ENCODE measurements around the gene ESR2. TPM values are rescaled to one million over a fixed set of nuclear protein-coding genes. Genes with fewer than 3 reads are reported as not detected.

The ESR2 gene
- polyA plus RNA-seq, 1 of the 3 experiments (the other 2 are of a cell fraction), result 0.03 TPM

DNA sequence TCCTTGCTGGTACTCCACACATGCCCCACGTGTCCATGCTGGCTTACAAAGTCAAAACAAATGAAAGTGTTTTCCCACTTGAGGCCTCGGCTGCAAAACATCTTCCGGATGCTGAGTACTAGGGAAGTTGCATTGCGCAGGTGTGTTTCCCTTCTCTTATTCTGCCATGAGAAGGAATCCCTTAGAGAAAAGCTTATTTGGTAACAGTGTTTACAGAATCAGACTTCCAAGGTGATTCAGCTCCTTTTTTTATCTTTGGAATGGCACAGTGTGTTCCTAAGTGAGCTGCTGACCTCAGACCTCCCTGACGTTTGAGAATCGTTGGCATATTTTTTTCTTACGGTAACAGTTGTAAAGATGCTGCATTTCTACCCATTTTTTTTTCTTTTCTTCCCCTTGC, 211.3 kb downstream of the ESR2 start:
- H3K4me2 ChIP-seq, result no peak overlapping the region
- no peaks in the 10 kb centered on the region for H3K4me1 ChIP-seq (ENCODE audit: control insufficient read depth in 1 of 2, insufficient read depth in 2 of 2, low read depth in 1 of 2, low read length in 1 of 2)
- H3K36me3 ChIP-seq (replicated peaks in 1 of 2; ENCODE audit: control insufficient read depth in 1 of 2, insufficient read depth in 2 of 2, low read length in 1 of 2), result peaks cover 0 to 2% of the 10 kb centered on the region in 2 experiments
- no peaks in the 10 kb centered on the region for H3K27me3 ChIP-seq (ENCODE audit: insufficient read depth)
- no peaks in the 10 kb centered on the region for H3K9me2 ChIP-seq
- no peaks in the 10 kb centered on the region for H4K20me1 ChIP-seq (ENCODE audit: insufficient read depth)
- no peak overlapping the region for H2AFZ ChIP-seq (ENCODE audit: low read depth)
- no peak overlapping the region for H3K4me3 ChIP-seq (ENCODE audit: low read depth in 2 of 2, low read length in 1 of 2)
- WGBS (ENCODE audit: low lambda C conversion rate), result 89% methylated on average over 7 of the region's 7 CpGs
- no peak overlapping the region for H3K9ac ChIP-seq
- POLR2A ChIA-PET, result no interaction called here
- H3K9me3 ChIP-seq, result no peaks in the 10 kb centered on the region
- TF ChIP-seq MEF2A (IDR thresholded peaks at IDR 0.05; ENCODE audit: borderline replicate concordance, low read depth) (no peak), GATA2 (CRISPR knock-in tag; IDR thresholded peaks at IDR 0.05) (no peak), FOXJ3 (CRISPR knock-in tag; IDR thresholded peaks at IDR 0.05) (no peak), EZH2phosphoT487 (IDR thresholded peaks at IDR 0.05; ENCODE audit: borderline replicate concordance, low read depth) (no peak), POLR2AphosphoS5 (IDR thresholded peaks at IDR 0.05; ENCODE audit: low read depth, low read length) (no peak), JUND (IDR thresholded peaks at IDR 0.05) (no peak), EP300 (IDR thresholded peaks at IDR 0.05; ENCODE audit: borderline replicate concordance in 1 of 2, low read depth in 1 of 2, low read length in 1 of 2) (no peak), SMC3 (IDR thresholded peaks at IDR 0.05; ENCODE audit: low read depth, low read length) (no peak), GABPA (IDR thresholded peaks at IDR 0.05; ENCODE audit: low read depth) (no peak), ELF1 (IDR thresholded peaks at IDR 0.05) (no peak), RXRA (IDR thresholded peaks at IDR 0.05; ENCODE audit: borderline replicate concordance, low read depth) (no peak), NFIC (IDR thresholded peaks at IDR 0.05; ENCODE audit: borderline replicate concordance) (no peak)
- TF ChIP-seq, protein P1, sequence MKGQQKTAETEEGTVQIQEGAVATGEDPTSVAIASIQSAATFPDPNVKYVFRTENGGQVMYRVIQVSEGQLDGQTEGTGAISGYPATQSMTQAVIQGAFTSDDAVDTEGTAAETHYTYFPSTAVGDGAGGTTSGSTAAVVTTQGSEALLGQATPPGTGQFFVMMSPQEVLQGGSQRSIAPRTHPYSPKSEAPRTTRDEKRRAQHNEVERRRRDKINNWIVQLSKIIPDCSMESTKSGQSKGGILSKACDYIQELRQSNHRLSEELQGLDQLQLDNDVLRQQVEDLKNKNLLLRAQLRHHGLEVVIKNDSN (IDR thresholded peaks at IDR 0.05; ENCODE audit: borderline replicate concordance, low read depth), result no peak
- TF ChIP-seq, protein P2, sequence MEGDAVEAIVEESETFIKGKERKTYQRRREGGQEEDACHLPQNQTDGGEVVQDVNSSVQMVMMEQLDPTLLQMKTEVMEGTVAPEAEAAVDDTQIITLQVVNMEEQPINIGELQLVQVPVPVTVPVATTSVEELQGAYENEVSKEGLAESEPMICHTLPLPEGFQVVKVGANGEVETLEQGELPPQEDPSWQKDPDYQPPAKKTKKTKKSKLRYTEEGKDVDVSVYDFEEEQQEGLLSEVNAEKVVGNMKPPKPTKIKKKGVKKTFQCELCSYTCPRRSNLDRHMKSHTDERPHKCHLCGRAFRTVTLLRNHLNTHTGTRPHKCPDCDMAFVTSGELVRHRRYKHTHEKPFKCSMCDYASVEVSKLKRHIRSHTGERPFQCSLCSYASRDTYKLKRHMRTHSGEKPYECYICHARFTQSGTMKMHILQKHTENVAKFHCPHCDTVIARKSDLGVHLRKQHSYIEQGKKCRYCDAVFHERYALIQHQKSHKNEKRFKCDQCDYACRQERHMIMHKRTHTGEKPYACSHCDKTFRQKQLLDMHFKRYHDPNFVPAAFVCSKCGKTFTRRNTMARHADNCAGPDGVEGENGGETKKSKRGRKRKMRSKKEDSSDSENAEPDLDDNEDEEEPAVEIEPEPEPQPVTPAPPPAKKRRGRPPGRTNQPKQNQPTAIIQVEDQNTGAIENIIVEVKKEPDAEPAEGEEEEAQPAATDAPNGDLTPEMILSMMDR (IDR thresholded peaks at IDR 0.05), result no peak
- TF ChIP-seq, protein P3, sequence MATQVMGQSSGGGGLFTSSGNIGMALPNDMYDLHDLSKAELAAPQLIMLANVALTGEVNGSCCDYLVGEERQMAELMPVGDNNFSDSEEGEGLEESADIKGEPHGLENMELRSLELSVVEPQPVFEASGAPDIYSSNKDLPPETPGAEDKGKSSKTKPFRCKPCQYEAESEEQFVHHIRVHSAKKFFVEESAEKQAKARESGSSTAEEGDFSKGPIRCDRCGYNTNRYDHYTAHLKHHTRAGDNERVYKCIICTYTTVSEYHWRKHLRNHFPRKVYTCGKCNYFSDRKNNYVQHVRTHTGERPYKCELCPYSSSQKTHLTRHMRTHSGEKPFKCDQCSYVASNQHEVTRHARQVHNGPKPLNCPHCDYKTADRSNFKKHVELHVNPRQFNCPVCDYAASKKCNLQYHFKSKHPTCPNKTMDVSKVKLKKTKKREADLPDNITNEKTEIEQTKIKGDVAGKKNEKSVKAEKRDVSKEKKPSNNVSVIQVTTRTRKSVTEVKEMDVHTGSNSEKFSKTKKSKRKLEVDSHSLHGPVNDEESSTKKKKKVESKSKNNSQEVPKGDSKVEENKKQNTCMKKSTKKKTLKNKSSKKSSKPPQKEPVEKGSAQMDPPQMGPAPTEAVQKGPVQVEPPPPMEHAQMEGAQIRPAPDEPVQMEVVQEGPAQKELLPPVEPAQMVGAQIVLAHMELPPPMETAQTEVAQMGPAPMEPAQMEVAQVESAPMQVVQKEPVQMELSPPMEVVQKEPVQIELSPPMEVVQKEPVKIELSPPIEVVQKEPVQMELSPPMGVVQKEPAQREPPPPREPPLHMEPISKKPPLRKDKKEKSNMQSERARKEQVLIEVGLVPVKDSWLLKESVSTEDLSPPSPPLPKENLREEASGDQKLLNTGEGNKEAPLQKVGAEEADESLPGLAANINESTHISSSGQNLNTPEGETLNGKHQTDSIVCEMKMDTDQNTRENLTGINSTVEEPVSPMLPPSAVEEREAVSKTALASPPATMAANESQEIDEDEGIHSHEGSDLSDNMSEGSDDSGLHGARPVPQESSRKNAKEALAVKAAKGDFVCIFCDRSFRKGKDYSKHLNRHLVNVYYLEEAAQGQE (IDR thresholded peaks at IDR 0.05; ENCODE audit: low read depth, low read length), result no peak
- TF ChIP-seq, protein P4, sequence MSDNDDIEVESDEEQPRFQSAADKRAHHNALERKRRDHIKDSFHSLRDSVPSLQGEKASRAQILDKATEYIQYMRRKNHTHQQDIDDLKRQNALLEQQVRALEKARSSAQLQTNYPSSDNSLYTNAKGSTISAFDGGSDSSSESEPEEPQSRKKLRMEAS (IDR thresholded peaks at IDR 0.05; ENCODE audit: low read depth), result no peak
- TF ChIP-seq, protein P5, sequence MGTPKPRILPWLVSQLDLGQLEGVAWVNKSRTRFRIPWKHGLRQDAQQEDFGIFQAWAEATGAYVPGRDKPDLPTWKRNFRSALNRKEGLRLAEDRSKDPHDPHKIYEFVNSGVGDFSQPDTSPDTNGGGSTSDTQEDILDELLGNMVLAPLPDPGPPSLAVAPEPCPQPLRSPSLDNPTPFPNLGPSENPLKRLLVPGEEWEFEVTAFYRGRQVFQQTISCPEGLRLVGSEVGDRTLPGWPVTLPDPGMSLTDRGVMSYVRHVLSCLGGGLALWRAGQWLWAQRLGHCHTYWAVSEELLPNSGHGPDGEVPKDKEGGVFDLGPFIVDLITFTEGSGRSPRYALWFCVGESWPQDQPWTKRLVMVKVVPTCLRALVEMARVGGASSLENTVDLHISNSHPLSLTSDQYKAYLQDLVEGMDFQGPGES (IDR thresholded peaks at IDR 0.05; ENCODE audit: low read depth, low read length), result no peak
- H3K79me2 ChIP-seq (ENCODE audit: insufficient read depth), result no peaks in the 10 kb centered on the region
- H3K27ac ChIP-seq (ENCODE audit: low read depth in 2 of 2, low read length in 1 of 2), result no peak overlapping the region
- DNase-seq, result no peak
- CTCF ChIA-PET, result interaction anchor here (0.6 kb wide), 1 partner anchor 489 kb away, joined by 3 read pairs; no protein-coding TSS in a partner anchor
- H3F3A ChIP-seq (replicated peaks; ENCODE audit: insufficient read depth), result no peaks in the 10 kb centered on the region

Data from SK-N-SH (cell line).